ENCODE measurements around the gene CPAMD8. TPM values are rescaled to one million over a fixed set of nuclear protein-coding genes. Genes with fewer than 3 reads are reported as not detected.

Gene CPAMD8
- total RNA-seq, 1 experiment from 2014 or later: 1.3 TPM

DNA sequence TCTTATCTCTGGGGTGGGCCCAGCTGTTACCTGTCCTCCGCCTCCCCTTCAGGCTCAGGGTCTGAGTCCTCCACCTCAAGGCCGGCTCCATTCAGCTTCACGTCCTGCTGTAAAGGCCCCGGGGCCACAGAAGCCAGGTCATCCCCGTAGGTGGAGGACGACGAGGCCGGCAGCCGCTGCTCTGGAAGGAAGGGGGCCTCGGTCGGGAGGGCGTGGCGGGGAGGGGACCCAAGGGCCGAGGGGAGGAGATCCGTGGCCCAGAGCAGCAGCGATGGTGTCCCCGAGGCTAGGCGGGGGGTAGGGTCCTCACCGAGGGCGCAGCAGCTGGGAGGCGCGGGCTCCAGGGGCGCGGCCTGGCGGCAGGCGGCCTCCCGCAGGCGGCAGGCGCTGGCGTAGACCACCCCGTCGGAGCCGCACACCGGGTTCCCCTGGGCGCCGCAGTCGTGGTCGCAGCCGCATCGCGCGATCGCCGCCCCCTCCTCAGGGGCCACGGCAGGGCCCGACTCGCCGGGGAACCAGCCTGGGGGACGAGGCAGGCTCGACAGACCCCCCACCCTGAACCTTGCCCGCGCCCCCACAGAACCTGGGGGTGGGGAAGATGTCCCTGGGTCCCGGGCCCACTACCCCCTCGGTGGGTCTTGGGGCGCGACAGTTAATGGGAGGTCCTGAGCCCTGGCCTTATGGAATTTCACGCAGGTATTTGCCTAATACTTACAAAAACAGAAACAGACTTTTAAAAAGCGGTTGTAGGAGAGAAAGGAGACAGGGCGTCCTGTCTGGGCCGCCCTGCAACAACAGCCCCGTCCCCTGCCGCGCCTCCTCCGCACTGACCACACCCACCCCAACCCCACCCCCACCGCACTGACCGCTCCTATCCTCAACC is 130.2 kb downstream of the CPAMD8 start:
- Mint-ChIP-seq H3K27me3 (ENCODE audit: insufficient read depth, unreplicated experiment) (no peaks in the 10 kb centered on the region), H3K36me3 (ENCODE audit: insufficient read depth, unreplicated experiment) (no peaks in the 10 kb centered on the region), H3K9me3 (ENCODE audit: unreplicated experiment) (no peaks in the 10 kb centered on the region), H3K4me3 (ENCODE audit: unreplicated experiment) (peak overlapping the region; percentile 72), H3K4me1 (ENCODE audit: insufficient read depth, unreplicated experiment) (no peaks in the 10 kb centered on the region), H3K27ac (ENCODE audit: low read depth, unreplicated experiment) (peak overlapping the region; percentile 31)
- BruUV-seq (replicated peaks): no TSS peak
- no peak for DNase-seq (ENCODE audit: unreplicated experiment)
- ChIA-PET POLR2A (interaction anchor here (1.1 kb wide), 1 partner anchor 24 kb away, joined by 4 read pairs; no protein-coding TSS in a partner anchor), CTCF (interaction anchor here (0.6 kb wide), 1 partner anchor 127 kb away, joined by 3 read pairs; no protein-coding TSS in a partner anchor)
- intact Hi-C loops (cut with micrococcal nuclease): loop anchor here (1.0 to 5.0 kb wide), 2 partner anchors 69 to 182 kb away; partner anchors contain the start of gene SIN3B
- TF ChIP-seq, protein P1, sequence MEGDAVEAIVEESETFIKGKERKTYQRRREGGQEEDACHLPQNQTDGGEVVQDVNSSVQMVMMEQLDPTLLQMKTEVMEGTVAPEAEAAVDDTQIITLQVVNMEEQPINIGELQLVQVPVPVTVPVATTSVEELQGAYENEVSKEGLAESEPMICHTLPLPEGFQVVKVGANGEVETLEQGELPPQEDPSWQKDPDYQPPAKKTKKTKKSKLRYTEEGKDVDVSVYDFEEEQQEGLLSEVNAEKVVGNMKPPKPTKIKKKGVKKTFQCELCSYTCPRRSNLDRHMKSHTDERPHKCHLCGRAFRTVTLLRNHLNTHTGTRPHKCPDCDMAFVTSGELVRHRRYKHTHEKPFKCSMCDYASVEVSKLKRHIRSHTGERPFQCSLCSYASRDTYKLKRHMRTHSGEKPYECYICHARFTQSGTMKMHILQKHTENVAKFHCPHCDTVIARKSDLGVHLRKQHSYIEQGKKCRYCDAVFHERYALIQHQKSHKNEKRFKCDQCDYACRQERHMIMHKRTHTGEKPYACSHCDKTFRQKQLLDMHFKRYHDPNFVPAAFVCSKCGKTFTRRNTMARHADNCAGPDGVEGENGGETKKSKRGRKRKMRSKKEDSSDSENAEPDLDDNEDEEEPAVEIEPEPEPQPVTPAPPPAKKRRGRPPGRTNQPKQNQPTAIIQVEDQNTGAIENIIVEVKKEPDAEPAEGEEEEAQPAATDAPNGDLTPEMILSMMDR (IDR thresholded peaks at IDR 0.05; ENCODE audit: unreplicated experiment): no peak

DNA sequence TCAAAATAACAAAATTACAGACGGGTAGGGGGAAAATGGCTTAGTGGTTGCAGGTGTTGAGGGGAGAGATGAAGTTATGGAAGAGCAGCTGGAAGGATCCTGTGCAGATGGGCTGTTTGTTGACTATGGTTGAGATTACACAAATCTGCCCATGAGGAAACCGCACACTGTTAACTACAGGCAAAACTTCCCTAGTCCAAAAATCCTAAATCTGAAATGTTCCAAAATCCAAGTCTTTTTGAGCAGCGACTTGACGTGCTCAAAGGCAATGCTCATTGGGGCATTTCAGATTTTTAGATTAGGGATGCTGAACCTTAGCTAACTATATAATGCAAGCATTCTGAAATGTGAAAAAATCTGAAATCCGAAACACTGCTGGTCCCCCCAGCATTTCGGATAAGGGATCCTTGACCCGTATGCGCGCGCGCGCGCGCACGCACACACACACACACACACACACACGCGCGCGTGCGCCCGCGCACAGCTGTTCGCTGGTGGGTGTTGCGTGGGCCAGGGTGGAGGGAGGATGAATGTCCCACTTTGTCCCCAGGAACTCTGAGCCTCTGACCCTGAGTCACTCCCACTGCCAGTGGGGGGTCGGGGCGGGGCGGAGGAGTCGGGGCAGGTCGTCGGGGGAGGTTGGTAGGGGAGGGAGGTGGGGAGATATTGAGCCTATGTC is 131.0 kb downstream of the CPAMD8 start:
- no TSS peak for BruUV-seq (replicated peaks)
- H3K4me1 Mint-ChIP-seq (ENCODE audit: insufficient read depth, unreplicated experiment): no peaks in the 10 kb centered on the region
- no peaks in the 10 kb centered on the region for H3K36me3 Mint-ChIP-seq (ENCODE audit: insufficient read depth, unreplicated experiment)
- TF ChIP-seq, protein P1 (IDR thresholded peaks at IDR 0.05; ENCODE audit: unreplicated experiment): no peak
- no peaks in the 10 kb centered on the region for H3K27me3 Mint-ChIP-seq (ENCODE audit: insufficient read depth, unreplicated experiment)
- ChIA-PET CTCF (interaction anchor here (0.6 kb wide), 2 partner anchors 126 to 1227 kb away, joined by 3 to 4 read pairs; no protein-coding TSS in a partner anchor), POLR2A (interaction anchor here (0.6 to 1.1 kb wide), 2 partner anchors 25 to 266 kb away, joined by 3 to 4 read pairs; no protein-coding TSS in a partner anchor)
- DNase-seq (ENCODE audit: unreplicated experiment): no peak
- peak overlapping the region; percentile 16 for H3K4me3 Mint-ChIP-seq (ENCODE audit: unreplicated experiment)
- peak overlapping the region; percentile 10 for H3K27ac Mint-ChIP-seq (ENCODE audit: low read depth, unreplicated experiment)
- intact Hi-C loops (cut with micrococcal nuclease): loop anchor here (5.0 kb wide), 1 partner anchor 68 kb away; the partner anchor contains the start of gene SIN3B
- no peaks in the 10 kb centered on the region for H3K9me3 Mint-ChIP-seq (ENCODE audit: unreplicated experiment)

- no peak overlapping the region for H3K4me3 Mint-ChIP-seq (ENCODE audit: unreplicated experiment)
- no peaks in the 10 kb centered on the region for H3K27me3 Mint-ChIP-seq (ENCODE audit: insufficient read depth, unreplicated experiment)
- no peaks in the 10 kb centered on the region for H3K36me3 Mint-ChIP-seq (ENCODE audit: insufficient read depth, unreplicated experiment)
- intact Hi-C loops (cut with micrococcal nuclease): no loop called here
- POLR2A ChIA-PET: no interaction called here
- no peak for DNase-seq (ENCODE audit: unreplicated experiment)
- TF ChIP-seq, protein P1 (IDR thresholded peaks at IDR 0.05; ENCODE audit: unreplicated experiment): no peak
- no peak overlapping the region for H3K27ac Mint-ChIP-seq (ENCODE audit: low read depth, unreplicated experiment)
- H3K9me3 Mint-ChIP-seq (ENCODE audit: unreplicated experiment): no peaks in the 10 kb centered on the region
- CTCF ChIA-PET: no interaction called here
- no TSS peak for BruUV-seq (replicated peaks)
- H3K4me1 Mint-ChIP-seq (ENCODE audit: insufficient read depth, unreplicated experiment): no peaks in the 10 kb centered on the region
These were observed 132.5 kb downstream of the CPAMD8 start for GRCh38 chr19:16894080-16894479.

DNA sequence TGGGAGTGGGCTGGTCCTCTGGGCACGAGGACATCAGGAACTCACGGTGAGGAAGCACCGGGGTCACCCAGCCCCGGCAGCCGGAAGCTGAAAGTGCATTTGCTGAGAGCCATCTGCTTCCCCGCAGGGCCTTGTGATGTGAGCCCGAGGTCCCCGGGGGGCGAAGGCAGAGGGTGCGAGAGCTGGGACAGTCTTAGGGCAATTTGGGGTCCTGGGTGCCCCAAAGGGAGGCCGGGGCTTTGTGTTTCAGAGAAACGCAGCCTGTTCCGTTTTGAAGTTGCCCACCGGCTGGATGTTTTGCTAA is 133.0 kb downstream of the CPAMD8 start:
- H3K4me1 Mint-ChIP-seq (ENCODE audit: insufficient read depth, unreplicated experiment): no peaks in the 10 kb centered on the region
- H3K27ac Mint-ChIP-seq (ENCODE audit: low read depth, unreplicated experiment): no peak overlapping the region
- no peaks in the 10 kb centered on the region for H3K9me3 Mint-ChIP-seq (ENCODE audit: unreplicated experiment)
- H3K36me3 Mint-ChIP-seq (ENCODE audit: insufficient read depth, unreplicated experiment): peaks cover 3% of the 10 kb centered on the region
- DNase-seq (ENCODE audit: unreplicated experiment): no peak
- intact Hi-C loops (cut with micrococcal nuclease): no loop called here
- no peak overlapping the region for H3K4me3 Mint-ChIP-seq (ENCODE audit: unreplicated experiment)
- TF ChIP-seq, protein P1 (IDR thresholded peaks at IDR 0.05; ENCODE audit: unreplicated experiment): no peak
- BruUV-seq (replicated peaks): no TSS peak
- POLR2A ChIA-PET: no interaction called here
- no peaks in the 10 kb centered on the region for H3K27me3 Mint-ChIP-seq (ENCODE audit: insufficient read depth, unreplicated experiment)
- CTCF ChIA-PET: no interaction called here
